Daoy (cell line): ENCODE results near the gene POU3F3. TPM values are rescaled to one million over a fixed set of nuclear protein-coding genes. Genes with fewer than 3 reads are reported as not detected.
A peak's percentile ranks its signal among the peaks of the same experiment; 100 is the strongest.

ENCODE experiments used
- DNase-seq: peaks from one replicate; pipeline ENCODE4 v3.0.0-alpha.2; 2015; ENCODE audit warnings: low read depth
- total RNA-seq: library from RNA; depleted of rRNA; stranded (reverse); fragments of >200 nt; shearing (Covaris generic); gene quantifications from 2 replicates; pipeline ENCODE4 v1.2.3, GENCODE V29; 2014

The POU3F3 gene
- total RNA-seq, 1 experiment from 2014 or later, result 5.8 TPM

GRCh38 chr2:104874230-104874629 is 20.3 kb downstream of the POU3F3 start:
- no peak for DNase-seq

DNA sequence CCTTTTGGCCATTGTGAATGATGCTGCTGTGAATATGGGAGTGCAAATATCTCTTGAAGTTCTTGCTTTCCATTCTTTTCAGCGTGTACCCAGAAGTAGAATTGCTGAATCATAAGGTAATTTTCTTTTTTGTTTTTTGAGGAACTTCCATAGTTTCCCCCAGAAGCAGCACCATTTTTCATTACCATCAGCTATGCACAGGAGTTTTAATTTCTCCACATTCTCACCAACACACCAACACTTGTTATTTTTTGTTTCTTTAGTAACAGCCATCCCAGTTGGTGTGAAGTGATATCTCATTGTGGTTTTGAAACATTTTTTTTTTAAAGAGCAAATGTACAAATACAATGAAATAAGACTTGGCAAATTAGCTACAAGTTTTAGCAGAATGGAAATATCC is 21.3 kb downstream of the POU3F3 start:
- DNase-seq, result no peak

GRCh38 chr2:104876606-104877570 is 23.0 kb downstream of the POU3F3 start:
- DNase-seq, result no peak

DNA sequence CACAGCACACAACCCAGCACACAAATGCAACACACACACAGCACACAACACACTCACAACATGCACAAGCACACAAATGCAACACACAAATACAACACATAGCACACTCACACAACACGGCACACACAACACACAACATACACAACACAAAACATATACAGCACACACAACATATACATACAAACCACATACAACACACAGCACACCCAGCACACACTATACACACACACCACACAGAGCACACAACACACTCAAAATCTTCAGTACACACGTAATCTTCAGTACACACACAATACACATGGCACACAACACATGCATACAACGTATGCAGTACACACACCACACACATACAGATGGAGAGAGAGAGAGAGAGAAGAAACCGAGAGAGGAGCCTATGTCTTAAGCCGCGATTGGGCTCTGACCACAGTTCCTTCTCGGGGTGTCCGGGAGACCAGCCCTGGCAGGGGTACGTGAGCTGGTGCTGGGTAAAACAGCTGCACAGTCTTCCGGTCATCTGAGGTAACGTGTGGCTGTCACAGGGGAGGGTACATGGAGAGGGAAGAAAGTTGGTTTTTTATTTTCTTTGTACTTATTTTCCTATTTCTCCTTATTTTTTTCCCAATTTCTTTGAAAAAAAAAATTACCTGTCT is 25.1 kb downstream of the POU3F3 start:
- no peak for DNase-seq

DNA sequence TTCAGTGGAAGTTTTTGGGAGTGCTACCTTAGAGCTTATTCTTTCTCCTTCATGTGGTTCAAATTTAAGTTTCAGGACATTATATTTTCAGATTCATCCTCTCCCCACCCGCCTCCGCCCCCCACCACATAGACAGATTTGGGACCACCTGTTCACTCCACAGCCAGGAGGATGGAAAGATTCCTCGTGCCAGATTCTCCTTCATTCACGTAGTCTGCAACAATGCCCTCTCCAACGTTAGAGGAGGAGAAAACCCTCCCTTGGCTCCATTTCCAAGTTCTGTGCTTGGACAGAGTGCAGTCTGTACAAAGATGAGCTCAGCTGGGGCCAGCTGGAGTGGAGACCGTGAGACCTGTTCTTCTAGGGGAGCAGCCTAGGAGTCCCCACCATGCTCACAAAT is 26.2 kb downstream of the POU3F3 start:
- DNase-seq, result no peak

DNA sequence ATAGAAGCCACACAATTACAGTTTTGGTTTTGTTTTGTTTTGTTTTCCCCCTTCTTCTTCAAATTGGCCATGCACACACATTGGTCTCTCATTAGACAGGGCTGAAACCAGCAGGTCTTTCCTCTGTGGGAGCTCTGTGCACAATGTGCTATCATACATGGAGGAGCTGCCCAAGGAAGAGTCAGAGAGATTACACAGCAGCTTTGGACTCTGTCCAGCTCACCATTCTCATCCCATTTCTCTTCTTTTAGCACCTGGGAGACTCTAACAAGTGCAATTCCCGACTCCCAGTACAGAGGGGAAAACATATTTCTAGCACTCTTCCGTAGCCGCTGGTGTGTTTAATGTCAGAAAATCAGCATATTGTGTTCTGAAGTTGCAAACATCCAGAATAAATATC is 29.4 kb downstream of the POU3F3 start:
- DNase-seq, result no peak

DNA sequence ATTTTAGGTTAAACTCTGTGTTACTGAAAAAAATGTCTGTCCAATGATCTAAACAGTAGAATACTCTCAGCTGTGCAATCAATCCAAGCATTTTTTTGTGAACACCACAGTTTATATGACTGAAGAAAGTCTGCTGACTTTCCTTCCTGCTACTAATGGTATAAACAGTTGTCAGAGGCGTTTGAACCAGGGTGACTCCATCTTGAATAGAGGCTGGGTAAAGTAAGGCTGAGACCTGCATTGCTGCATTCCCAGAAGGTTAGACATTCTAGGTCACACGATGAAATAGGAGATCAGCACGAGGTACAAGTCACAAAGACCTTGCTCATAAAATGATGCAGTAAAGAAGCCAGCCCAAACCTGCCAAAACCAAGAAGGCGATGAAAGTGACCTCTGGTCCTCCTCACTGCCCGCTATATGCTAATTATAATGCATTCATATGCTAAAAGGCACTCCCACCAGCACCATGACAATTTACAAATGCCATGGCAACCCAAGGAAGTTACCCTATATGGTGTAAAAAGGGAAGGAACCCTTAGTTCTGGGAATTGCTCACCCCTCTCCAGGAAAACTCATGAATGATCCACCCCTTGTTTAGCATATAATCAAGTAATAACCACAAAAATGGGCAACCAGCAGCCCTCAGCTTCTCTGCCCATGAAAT is 31.3 kb downstream of the POU3F3 start:
- DNase-seq, result no peak

DNA sequence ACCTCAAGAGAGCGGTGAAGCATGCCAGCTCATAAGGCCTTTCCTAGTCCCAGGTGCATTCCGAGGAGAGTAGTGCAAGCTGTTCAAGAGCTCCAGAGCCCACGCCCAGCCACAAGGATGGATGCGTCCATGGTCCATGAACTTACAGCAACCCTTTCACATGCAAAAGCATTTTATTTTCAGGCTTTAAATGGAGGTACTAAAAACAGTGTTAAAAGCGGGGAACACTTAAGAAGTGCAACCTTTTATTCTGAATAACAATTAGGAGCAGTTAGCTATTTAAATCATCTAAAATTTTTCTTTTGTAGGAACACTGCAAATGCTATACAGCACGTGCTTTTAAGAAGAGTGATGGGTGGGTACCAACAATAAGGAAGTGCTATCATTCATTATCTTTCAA is 33.8 kb downstream of the POU3F3 start:
- no peak for DNase-seq

DNA sequence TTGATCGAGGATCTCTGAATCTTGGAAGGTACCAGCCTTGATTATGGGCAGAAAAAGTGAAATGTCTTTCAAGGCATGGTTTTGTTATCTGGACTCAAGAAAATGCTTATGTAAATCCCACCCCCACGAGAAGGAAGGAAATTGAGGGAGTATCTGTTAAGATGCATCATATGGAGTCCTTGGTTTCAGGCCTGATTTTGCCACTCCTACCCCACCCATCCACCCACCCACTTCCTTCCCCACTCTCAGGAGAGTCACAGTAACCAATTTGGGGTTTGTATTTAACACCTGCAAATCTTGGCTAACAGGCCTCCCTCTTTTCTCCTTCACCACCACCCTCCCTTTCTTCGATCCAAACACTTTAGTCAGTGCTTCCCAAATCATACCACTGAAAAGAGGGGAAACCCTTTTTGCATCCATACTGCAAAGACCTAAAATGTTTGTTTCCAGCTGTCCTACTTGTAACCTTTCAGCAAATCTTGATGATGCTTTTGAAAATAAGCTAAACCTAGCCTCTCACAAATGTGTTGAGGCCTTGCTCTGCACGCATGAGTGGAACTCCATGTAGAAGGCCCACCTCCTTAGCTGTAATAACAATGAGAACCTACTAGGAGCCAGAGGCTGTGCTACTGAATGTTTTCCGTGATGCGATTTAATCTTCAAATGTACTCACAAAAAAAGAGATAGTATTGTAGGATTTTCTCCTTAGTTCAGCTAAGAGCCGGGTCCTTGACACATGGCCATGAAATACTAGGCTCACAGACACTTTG is 34.8 kb downstream of the POU3F3 start:
- no peak for DNase-seq

DNA sequence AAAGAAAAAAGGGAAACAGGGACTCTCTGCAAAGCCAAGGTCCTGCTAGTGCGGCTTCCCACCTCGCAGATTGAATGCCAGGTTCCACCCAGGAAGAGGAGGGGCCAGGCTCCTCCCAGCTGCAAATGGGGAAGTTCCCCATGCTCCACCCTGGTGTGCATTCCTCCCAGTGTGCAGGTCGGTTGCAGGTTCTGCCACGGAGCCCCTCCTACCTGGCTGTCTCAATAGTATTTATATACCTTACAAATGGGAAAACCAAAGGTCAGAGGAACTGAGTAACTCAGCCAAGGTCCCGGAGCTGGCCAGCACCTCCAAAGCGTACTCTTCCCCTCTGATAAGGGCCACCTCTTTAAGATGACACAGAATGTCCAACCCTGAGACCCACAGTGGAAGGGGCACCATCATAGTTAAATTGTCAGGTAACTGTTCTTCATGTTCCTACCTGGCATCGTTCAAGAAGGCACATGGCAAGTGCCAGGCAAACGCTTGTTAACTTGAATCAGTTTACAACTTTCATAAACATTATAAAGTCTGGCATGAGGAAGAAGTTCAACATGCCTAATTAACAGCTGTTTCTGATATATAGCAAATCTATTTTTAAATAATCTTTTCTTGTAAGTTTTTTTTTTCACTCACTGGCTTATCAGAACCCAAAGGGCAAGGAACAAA is 35.5 kb downstream of the POU3F3 start:
- peak; percentile 24 for DNase-seq

DNA sequence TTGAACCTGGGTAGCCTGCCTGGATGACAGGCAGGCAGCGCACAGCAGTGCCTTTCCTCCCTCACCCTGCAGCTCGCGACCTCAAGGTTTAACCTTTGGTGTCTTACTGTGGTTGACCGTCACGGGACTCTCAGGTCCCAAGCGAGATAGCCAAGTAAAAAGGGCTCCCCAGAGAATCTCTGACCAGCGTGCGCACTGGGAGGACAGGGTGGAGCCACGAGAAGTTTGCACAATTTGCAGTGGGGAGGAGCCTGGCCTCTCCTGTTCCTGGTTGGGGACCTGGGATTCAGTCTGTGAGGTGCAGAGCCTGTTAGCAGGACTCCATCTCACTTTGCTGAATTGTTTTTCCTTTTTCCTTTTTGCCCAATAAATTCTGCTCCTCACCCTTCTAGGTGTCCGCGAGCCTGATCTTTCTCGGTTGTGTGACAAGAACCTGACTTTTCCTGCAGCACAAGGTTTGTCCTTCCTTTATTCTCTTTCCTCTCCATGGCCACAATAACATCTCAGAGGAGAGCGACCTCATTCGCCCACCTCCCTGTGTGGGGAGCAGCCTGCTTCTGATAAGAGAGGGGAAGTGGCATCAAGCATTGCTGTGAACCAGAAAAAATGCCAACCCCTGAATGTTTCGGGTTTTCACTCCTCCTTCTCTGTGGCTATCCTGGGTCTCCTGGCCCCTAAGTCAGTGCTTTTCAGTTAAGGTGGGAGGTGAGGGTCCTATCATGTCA is 36.2 kb downstream of the POU3F3 start:
- DNase-seq, result no peak

- no peak for DNase-seq
These were observed 36.8 kb downstream of the POU3F3 start for GRCh38 chr2:104890685-104891069.

DNA sequence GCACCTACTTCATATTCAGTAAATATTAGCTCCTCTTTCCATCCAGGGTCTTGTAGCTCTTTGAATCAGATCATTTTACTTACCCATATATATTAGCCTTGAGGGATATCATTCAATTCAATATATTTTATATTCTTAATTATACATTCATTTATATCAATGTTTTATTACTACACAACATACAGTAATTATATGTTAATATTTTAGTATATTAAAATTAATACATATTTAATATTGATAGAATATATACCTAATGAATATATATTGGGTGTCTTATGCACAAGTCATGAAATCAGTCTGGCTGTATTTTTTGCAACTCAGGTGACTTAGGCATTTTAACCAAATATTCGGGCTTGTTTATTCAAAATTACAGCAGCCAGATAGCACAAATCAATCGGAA is 37.2 kb downstream of the POU3F3 start:
- no peak for DNase-seq

DNA sequence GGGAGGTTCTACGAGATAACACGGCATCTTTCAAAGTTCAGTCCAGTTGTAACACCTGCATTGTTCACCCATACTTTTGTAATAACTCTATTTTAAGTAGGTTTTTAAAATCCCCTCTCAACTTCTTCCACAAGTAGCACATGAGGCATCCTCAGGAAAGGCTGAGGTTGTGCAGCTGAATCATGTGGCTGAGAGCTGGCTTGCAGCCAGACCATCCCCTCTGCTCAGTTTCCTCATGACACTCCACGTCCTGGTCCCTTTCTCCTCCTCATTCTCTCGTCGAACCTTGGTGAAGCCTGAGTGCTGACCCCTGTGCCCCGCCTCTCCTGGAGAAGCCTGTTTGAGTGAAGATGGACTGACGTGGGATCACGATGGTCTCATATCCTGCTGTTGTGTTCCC is 42.5 kb downstream of the POU3F3 start:
- DNase-seq, result peak; percentile 50

DNA sequence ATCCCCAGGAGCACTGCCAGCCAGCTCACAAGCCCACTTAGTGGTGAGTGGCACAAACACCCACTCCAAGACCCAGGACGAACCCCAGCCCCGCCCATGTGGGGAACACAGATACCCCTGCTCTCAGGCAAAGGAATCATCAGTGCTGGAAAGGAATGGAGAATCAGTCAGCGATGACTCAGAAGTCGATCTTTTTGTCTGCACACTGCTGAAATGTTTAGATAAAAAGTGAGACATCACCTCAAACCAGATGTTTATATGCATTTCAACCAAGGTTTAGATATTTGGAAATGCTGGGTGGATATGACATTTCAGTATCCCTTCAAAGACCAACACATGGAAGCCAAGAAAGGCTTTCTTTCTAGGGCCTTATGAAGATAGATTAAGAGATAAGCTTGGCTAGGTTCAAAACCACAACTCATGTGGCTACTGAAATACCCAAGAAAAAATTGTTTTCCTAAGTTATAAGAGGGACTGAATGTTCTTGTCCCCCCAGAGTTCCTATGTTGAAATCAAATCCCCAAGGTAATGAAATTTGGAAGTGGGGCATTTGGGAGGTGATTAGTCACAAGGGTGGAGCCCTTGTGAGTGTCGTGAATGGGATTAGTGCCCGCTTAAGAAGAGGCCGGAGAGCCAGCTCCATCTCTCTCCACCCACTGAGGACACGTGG is 43.7 kb downstream of the POU3F3 start:
- DNase-seq, result peak; percentile 89

- no peak for DNase-seq
These were observed 46.7 kb downstream of the POU3F3 start for GRCh38 chr2:104900608-104901007.

DNA sequence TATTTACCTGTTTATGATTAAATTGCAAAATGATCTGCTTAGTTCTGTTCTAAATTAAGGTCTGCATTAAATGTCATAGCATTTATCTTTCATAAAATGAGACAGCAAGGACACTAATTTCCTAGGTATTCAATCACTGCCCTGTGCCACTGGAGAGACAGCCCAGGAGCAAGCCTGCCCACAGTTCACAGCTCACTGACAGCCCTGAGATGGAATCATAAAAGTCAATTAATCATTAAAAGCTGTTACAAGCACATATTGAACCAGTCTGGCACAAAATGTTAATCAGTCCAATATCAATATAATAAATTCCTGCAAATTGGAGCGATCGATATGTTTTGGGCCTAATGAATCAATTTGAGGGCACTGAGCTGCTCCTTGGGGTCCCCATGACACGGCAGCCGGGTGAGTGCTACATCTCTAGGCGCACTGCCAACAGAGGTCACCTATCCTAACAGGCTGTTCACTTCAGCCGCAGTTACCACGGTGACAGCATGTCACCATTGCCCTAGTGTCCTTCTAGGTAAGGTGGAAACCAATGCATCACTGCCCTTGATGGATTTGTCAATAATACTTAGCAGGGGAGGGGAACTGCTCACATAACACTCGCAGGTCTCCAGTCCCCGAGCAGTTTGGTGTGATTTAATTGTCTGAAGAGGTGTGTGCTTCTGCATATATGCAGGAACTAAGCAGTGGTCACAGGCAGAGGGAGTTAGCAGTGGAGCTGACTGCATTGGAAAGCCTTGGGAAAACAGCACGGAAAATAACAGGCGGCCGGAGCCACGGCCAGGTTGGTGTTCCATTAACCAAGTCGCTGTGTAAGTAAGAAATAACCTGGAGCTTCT is 47.3 kb downstream of the POU3F3 start:
- no peak for DNase-seq

DNA sequence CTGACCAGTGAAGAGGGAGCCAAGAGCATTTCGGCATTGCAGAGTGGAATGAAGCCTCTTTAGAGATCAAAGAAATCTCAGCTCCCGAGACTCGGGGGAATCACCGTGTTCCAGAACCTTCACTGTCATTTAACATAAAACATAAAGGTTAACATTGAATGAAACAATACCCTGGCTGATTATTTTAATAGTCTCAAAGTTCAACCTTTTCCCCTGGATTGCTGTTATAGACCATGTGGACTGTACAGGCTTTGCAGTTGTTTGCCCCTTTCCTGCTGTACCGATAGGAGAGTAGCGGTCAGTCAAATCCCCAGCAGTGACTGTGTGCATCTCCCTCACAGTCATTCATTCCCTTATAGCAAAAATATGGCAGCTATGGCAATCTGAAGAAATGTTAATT is 48.4 kb downstream of the POU3F3 start:
- no peak for DNase-seq
